H1 (cell line): ENCODE data around the gene FRMD4A. TPM values are rescaled to one million over a fixed set of nuclear protein-coding genes. Genes with fewer than 3 reads are reported as not detected.

Experiments used
- CTCF ChIA-PET: fragments of 300-600 bp; sonication (Branson Sonifier 250); formaldehyde crosslinking; loops from one replicate; lab custom pipeline; 2021; ENCODE audit not compliant: partially characterized antibody; lab: Charles Lee
- POLR2A ChIA-PET: fragments of 300-600 bp; sonication (Branson Sonifier 250); formaldehyde crosslinking; loops from one replicate; lab custom pipeline; 2021; ENCODE audit warnings: inconsistent platforms; ENCODE audit not compliant: partially characterized antibody; lab: Charles Lee
- DNase-seq, 2 experiments: peaks; one replicate each; pipeline versions ENCODE4 v3.0.0 to v3.0.0-alpha.2; 2010 to 2022; ENCODE audit warnings: low spot score in 2 of 2, low read depth in 1 of 2, mixed read lengths in 1 of 2
- FAIRE-seq: peaks from 2 replicates; lab custom pipeline; 2011; peaks lifted over from hg19 to GRCh38; lab: Jason Lieb, UNC
- H2AFZ ChIP-seq: 2 replicates; pipeline ENCODE4 v1.8.1; 2012; ENCODE audit warnings: low read length, inconsistent platforms
- H2AK5ac ChIP-seq: 2 replicates; pipeline ENCODE4 v1.6.1; 2013; ENCODE audit warnings: low read depth, low read length
- H2BK120ac ChIP-seq: replicated peaks from 2 replicates; pipeline ENCODE3; 2013; ENCODE audit warnings: low read depth, low read length, inconsistent platforms
- H2BK12ac ChIP-seq: 2 replicates; pipeline ENCODE4 v1.6.1; 2013; ENCODE audit warnings: low read depth, low read length
- H2BK15ac ChIP-seq: 2 replicates; pipeline ENCODE4 v1.6.1; 2013; ENCODE audit warnings: low read length
- H2BK20ac ChIP-seq: 2 replicates; pipeline ENCODE4 v1.6.1; 2013; ENCODE audit warnings: low read length
- H2BK5ac ChIP-seq: 2 replicates; pipeline ENCODE4 v1.6.1; 2013; ENCODE audit warnings: low read depth, low read length
- H3K14ac ChIP-seq: 2 replicates; pipeline ENCODE4 v1.6.1; 2013; ENCODE audit warnings: inconsistent platforms; ENCODE audit not compliant: insufficient read length
- H3K18ac ChIP-seq: 2 replicates; pipeline ENCODE4 v1.6.1; 2013; ENCODE audit warnings: low read length; ENCODE audit errors: extremely low read depth
- H3K23ac ChIP-seq: 2 replicates; pipeline ENCODE4 v1.6.1; 2013; ENCODE audit warnings: inconsistent platforms; ENCODE audit not compliant: insufficient read length
- H3K23me2 ChIP-seq: 2 replicates; pipeline ENCODE4 v1.6.1; 2013; ENCODE audit warnings: low read depth, low read length
- H3K27ac ChIP-seq: 2 replicates; pipeline ENCODE4 v1.6.1; 2011; ENCODE audit warnings: low read depth, low read length, inconsistent platforms
- H3K27me3 ChIP-seq, 4 experiments: replicated peaks in 1 of 4; 1 replicate in 1 of 4; 2 replicates in 3 of 4; pipeline versions ENCODE4 v1.6.1 to v1.8.1; 2011 to 2013; ENCODE audit warnings: low read length in 3 of 4, mild to moderate bottlenecking in 3 of 4, inconsistent platforms in 2 of 4, mixed read lengths in 2 of 4, moderate library complexity in 1 of 4; ENCODE audit not compliant: control insufficient read depth in 3 of 4, insufficient read depth in 3 of 4; ENCODE audit errors: extremely low read depth in 1 of 4
- H3K36me3 ChIP-seq, 4 experiments: 2 replicates each; pipeline versions ENCODE4 v1.6.1 to v1.8.1; 2011 to 2013; ENCODE audit warnings: mild to moderate bottlenecking in 4 of 4, low read length in 3 of 4, moderate library complexity in 2 of 4, control low read depth in 1 of 4, inconsistent platforms in 1 of 4; ENCODE audit not compliant: insufficient read depth in 4 of 4, control insufficient read depth in 2 of 4
- H3K4ac ChIP-seq: replicated peaks from 2 replicates; pipeline ENCODE3; 2013; ENCODE audit warnings: low read length, low read depth, mixed read lengths, inconsistent platforms; ENCODE audit not compliant: insufficient read length
- H3K4me1 ChIP-seq, 4 experiments: replicated peaks in 1 of 4; 1 replicate in 1 of 4; 2 replicates in 3 of 4; pipeline versions ENCODE4 v1.6.1 to v1.8.1; 2011 to 2013; ENCODE audit warnings: low read length in 3 of 4, inconsistent platforms in 2 of 4, mixed read lengths in 1 of 4; ENCODE audit not compliant: insufficient read depth in 4 of 4, control insufficient read depth in 3 of 4
- H3K4me2 ChIP-seq, 2 experiments: 2 replicates each; pipeline versions ENCODE4 v1.6.1 to v1.8.1; 2011 to 2013; ENCODE audit warnings: low read depth in 2 of 2, low read length in 2 of 2, control low read depth in 1 of 2, inconsistent platforms in 1 of 2, mild to moderate bottlenecking in 1 of 2; ENCODE audit not compliant: insufficient read depth in 1 of 2
- H3K4me3 ChIP-seq, 4 experiments: fragments of 200-600, 300-600 bp in 1 of 4; sonication (generic), shearing (Covaris generic), sonication (Bioruptor Twin) in 1 of 4; 2 replicates each; pipeline versions ENCODE4 v1.5.1 to v1.8.1; 2011 to 2016; ENCODE audit warnings: low read length in 4 of 4, low read depth in 3 of 4, control low read depth in 2 of 4, inconsistent platforms in 2 of 4, mild to moderate bottlenecking in 2 of 4, mixed read lengths in 1 of 4, moderate library complexity in 1 of 4; ENCODE audit not compliant: insufficient read depth in 2 of 4; ENCODE audit errors: extremely low read depth in 1 of 4
- H3K56ac ChIP-seq: replicated peaks from 2 replicates; pipeline ENCODE3; 2013; ENCODE audit warnings: low read depth, mild to moderate bottlenecking, mixed read lengths, low read length, inconsistent platforms; ENCODE audit not compliant: insufficient read length
- H3K79me1 ChIP-seq: 2 replicates; pipeline ENCODE4 v1.6.1; 2013; ENCODE audit warnings: low read depth, low read length, control low read depth
- H3K79me2 ChIP-seq, 2 experiments: 2 replicates each; pipeline versions ENCODE4 v1.6.1 to v1.8.1; 2012 to 2013; ENCODE audit warnings: low read length in 2 of 2, mild to moderate bottlenecking in 2 of 2, inconsistent platforms in 1 of 2; ENCODE audit not compliant: insufficient read depth in 2 of 2, control insufficient read depth in 1 of 2
- H3K9ac ChIP-seq, 4 experiments: replicated peaks in 1 of 4; 1 replicate in 1 of 4; 2 replicates in 3 of 4; pipeline versions ENCODE4 v1.6.1 to v1.8.1; 2011 to 2013; ENCODE audit warnings: low read depth in 3 of 4, low read length in 3 of 4, control low read depth in 2 of 4, mild to moderate bottlenecking in 2 of 4, moderate library complexity in 2 of 4, inconsistent platforms in 1 of 4; ENCODE audit errors: extremely low read depth in 1 of 4
- H3K9me3 ChIP-seq, 2 experiments: 2 replicates each; pipeline versions ENCODE4 v1.6.1 to v1.8.1; 2012 to 2013; ENCODE audit warnings: mild to moderate bottlenecking in 2 of 2, moderate library complexity in 2 of 2, control low read depth in 1 of 2, inconsistent platforms in 1 of 2, low read depth in 1 of 2, low read length in 1 of 2, mixed read lengths in 1 of 2; ENCODE audit not compliant: insufficient read depth in 2 of 2
- H4K20me1 ChIP-seq, 2 experiments: replicated peaks in 1 of 2; 2 replicates each; pipeline versions ENCODE3 to v1.8.1; 2011 to 2013; ENCODE audit warnings: inconsistent platforms in 2 of 2, low read length in 2 of 2, mild to moderate bottlenecking in 1 of 2; ENCODE audit not compliant: insufficient read depth in 2 of 2, control insufficient read depth in 1 of 2
- H4K5ac ChIP-seq: 2 replicates; pipeline ENCODE4 v1.6.1; 2013; ENCODE audit warnings: low read length, low read depth, mixed read lengths, inconsistent platforms; ENCODE audit not compliant: insufficient read length
- H4K8ac ChIP-seq: 2 replicates; pipeline ENCODE4 v1.8.0; 2013; ENCODE audit warnings: mild to moderate bottlenecking, moderate library complexity, low read length, inconsistent platforms; ENCODE audit not compliant: insufficient read depth; ENCODE audit errors: extremely low read depth
- H4K91ac ChIP-seq: replicated peaks from 2 replicates; pipeline ENCODE3; 2013; ENCODE audit warnings: low read length, mixed read lengths, inconsistent platforms; ENCODE audit not compliant: insufficient read length
- BCL11A ChIP-seq, 2 experiments: IDR thresholded peaks; one replicate each; pipeline ENCODE4 v1.6.1; 2011; ENCODE audit warnings: low read depth in 2 of 2, low read length in 2 of 2, mild to moderate bottlenecking in 2 of 2
- GTF2F1 ChIP-seq: IDR thresholded peaks from 2 replicates; pipeline ENCODE4 v1.6.1; 2012; ENCODE audit warnings: low read depth, low read length, improper control_type of control experiment, borderline replicate concordance
- HDAC2 ChIP-seq, 2 experiments: fragments of 300-600 bp in 1 of 2; sonication (generic) in 1 of 2; IDR thresholded peaks; 2 replicates each; pipeline ENCODE4 v1.6.1; 2011 to 2012; ENCODE audit warnings: low read depth in 2 of 2, low read length in 2 of 2, mild to moderate bottlenecking in 2 of 2, moderate library complexity in 2 of 2, borderline replicate concordance in 1 of 2, inconsistent platforms in 1 of 2
- NRF1 ChIP-seq: IDR thresholded peaks from 2 replicates; pipeline ENCODE4 v1.6.1; 2011; ENCODE audit warnings: mild to moderate bottlenecking, low read depth, low read length, improper control_type of control experiment
- RNF2 ChIP-seq: fragments of 200-900, 300-1000 bp; sonication (generic); IDR thresholded peaks from 2 replicates; pipeline ENCODE4 v1.7.1; 2016; ENCODE audit warnings: borderline replicate concordance, low read depth, mild to moderate bottlenecking, antibody characterized with exemption, low read length; ENCODE audit not compliant: poor library complexity, severe bottlenecking; ENCODE audit errors: missing control alignments
- SAP30 ChIP-seq: fragments of 300-600 bp; sonication (generic); IDR thresholded peaks from 2 replicates; pipeline ENCODE4 v1.7.1; 2012; ENCODE audit warnings: low read length, moderate library complexity, mild to moderate bottlenecking, inconsistent platforms; ENCODE audit not compliant: insufficient read depth, insufficient replicate concordance
- ZNF274 ChIP-seq: IDR thresholded peaks from 2 replicates; pipeline ENCODE4 v1.7.0; 2012; ENCODE audit warnings: low read length, borderline replicate concordance; ENCODE audit errors: extremely low read depth
- WGBS, 2 experiments: shearing (Covaris generic) in 1 of 2; methylation state at CpG; one replicate each; pipeline versions ENCODE4 v1.1.6 to v1.1.7; 2013 to 2015; ENCODE audit warnings: low lambda C conversion rate in 2 of 2, mixed read lengths in 2 of 2, inconsistent platforms in 1 of 2, low coverage in 1 of 2, missing lambda C conversion rate in 1 of 2; ENCODE audit not compliant: insufficient replicate concordance in 2 of 2, insufficient coverage in 1 of 2, insufficient read length in 1 of 2; ENCODE audit errors: extremely low coverage in 1 of 2, missing lambda C conversion rate in 1 of 2; 5-methylcytosine and 5-hydroxymethylcytosine counted together
- polyA plus RNA-seq, 7 experiments: library from polyadenylated mRNA; depleted of rRNA in 3 of 7; stranded (reverse) in 5 of 7; unstranded in 2 of 7; fragments of >200 nt in 5 of 7; fragments of 200-250 nt in 2 of 7; gene quantifications; 1 replicate in 5 of 7; 2 replicates in 1 of 7; 4 replicates in 1 of 7; pipeline versions ENCODE4 v1.2.1 to v1.2.3, GENCODE V29; 2011 to 2013; ENCODE audit warnings: missing spikeins in 2 of 7, mixed read lengths in 2 of 7
- total RNA-seq: library from RNA; stranded (reverse); fragmentation: NEBNext Ultra II Directional; extraction: Animal tissue kit (Norgen Biotek cat#: 25700); gene quantifications from 2 replicates; pipeline ENCODE4 v1.2.1, GENCODE V29; 2021
- TF ChIP-seq, protein P1 (sequence below): IDR thresholded peaks from 2 replicates; pipeline ENCODE4 v1.6.1; 2011; ENCODE audit warnings: low read length, improper control_type of control experiment

FRMD4A gene
- total and polyA plus RNA-seq, 2 of the 8 experiments (the other 6 are each of a cell fraction or from before 2014, with no cell fraction given): 38.6 to 39.6 TPM

DNA sequence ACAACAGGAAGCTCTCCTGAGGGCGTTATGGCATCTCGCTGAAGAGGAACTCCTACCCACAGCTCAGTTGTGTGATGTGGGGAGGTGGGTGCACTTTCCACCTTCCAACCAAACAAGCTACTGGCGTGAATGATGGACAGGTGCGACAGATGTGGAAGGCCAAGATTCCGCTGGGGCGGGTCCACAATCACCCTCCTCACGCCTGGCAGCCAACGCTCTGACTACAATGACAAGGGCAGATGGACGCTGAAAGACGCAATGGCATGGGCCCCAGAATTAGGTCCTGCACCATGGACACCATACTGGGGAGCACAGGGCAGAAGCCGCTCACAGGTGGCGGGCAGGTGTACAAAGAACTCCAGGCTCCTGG is 461.4 kb downstream of the FRMD4A start:
- DNase-seq (no peak), FAIRE-seq (no peak)
- H3K36me3 ChIP-seq: no peaks in the 10 kb centered on the region
- H3K14ac ChIP-seq: no peak overlapping the region
- no peak overlapping the region for H3K23ac ChIP-seq
- H2BK15ac ChIP-seq: no peak overlapping the region; the same call in 1 of the 2 replicates
- no peaks in the 10 kb centered on the region for H4K20me1 ChIP-seq
- no peak overlapping the region for H3K4me2 ChIP-seq
- H3K56ac ChIP-seq: no peak overlapping the region
- no peaks in the 10 kb centered on the region for H3K9me3 ChIP-seq
- no peaks in the 10 kb centered on the region; the same call in 1 of the 2 replicates for H3K79me1 ChIP-seq
- WGBS, 2 experiments: 86% methylated on average over 12 of the region's 12 CpGs; no CpG with 5 or more reads in 1 of the 2 experiments
- TF ChIP-seq BCL11A (IDR thresholded peaks at IDR 0.05; ENCODE audit: low read depth in 2 of 2, low read length in 2 of 2) (no peak), SAP30 (no peak), HDAC2 (IDR thresholded peaks at IDR 0.05; ENCODE audit: borderline replicate concordance in 1 of 2, low read depth in 2 of 2, low read length in 2 of 2) (no peak), RNF2 (no peak), NRF1 (no peak), GTF2F1 (no peak), ZNF274 (no peak)
- TF ChIP-seq, protein P1, sequence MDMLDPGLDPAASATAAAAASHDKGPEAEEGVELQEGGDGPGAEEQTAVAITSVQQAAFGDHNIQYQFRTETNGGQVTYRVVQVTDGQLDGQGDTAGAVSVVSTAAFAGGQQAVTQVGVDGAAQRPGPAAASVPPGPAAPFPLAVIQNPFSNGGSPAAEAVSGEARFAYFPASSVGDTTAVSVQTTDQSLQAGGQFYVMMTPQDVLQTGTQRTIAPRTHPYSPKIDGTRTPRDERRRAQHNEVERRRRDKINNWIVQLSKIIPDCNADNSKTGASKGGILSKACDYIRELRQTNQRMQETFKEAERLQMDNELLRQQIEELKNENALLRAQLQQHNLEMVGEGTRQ: no peak
- H3K4me1 ChIP-seq: peaks cover 2 to 9% (median 7%) of the 10 kb centered on the region in 4 experiments; a peak in 6 of 7 replicates
- POLR2A ChIA-PET: interaction anchor here (0.6 to 1.6 kb wide), 3 partner anchors 12 to 82 kb away, joined by 3 to 4 read pairs (median 4); no protein-coding TSS in a partner anchor
- H3K18ac ChIP-seq: no peak overlapping the region
- H3K27me3 ChIP-seq: no peaks in the 10 kb centered on the region
- no peak overlapping the region for H2AFZ ChIP-seq
- no peak overlapping the region for H2BK120ac ChIP-seq
- H4K8ac ChIP-seq: peak overlapping the region; percentile 11; the same call in 1 of the 2 replicates
- H3K23me2 ChIP-seq: no peaks in the 10 kb centered on the region
- H2AK5ac ChIP-seq: peak overlapping the region; percentile 88
- H3K4me3 ChIP-seq: no peak overlapping the region
- no peak overlapping the region for H3K9ac ChIP-seq
- peak overlapping the region; percentile 53; the same call in 1 of the 2 replicates for H2BK12ac ChIP-seq
- peak overlapping the region; percentile 82 for H3K4ac ChIP-seq
- peak overlapping the region; percentile 30; the same call in 1 of the 2 replicates for H3K27ac ChIP-seq
- peak overlapping the region; percentile 98; the same call in 1 of the 2 replicates for H2BK20ac ChIP-seq
- peaks cover 0 to 26% of the 10 kb centered on the region in 2 experiments; a peak in 3 of 4 replicates for H3K79me2 ChIP-seq
- H4K5ac ChIP-seq: no peak overlapping the region
- CTCF ChIA-PET: interaction anchor here (0.6 to 1.5 kb wide), 7 partner anchors 10 to 1235 kb away, joined by 3 to 6 read pairs (median 3); no protein-coding TSS in a partner anchor
- H4K91ac ChIP-seq: peak overlapping the region; percentile 29
- H2BK5ac ChIP-seq: peak overlapping the region; percentile 84
